Hematopoietic multipotent progenitor cell (in vitro differentiated cells): ENCODE data around the gene FAM53B. TPM values are rescaled to one million over a fixed set of nuclear protein-coding genes. Genes with fewer than 3 reads are reported as not detected.

ENCODE experiments used
- small RNA-seq: library from RNA; depleted of rRNA; stranded (forward); fragments of <200 nt; gene quantifications from one replicate; pipeline ENCODE3, GENCODE V24; 2012
- total RNA-seq: library from RNA; depleted of rRNA; stranded (reverse); fragments of >200 nt; gene quantifications from one replicate; pipeline ENCODE4 v1.2.3, GENCODE V29; 2012

Gene FAM53B
- total RNA-seq, 1 donor, result 32.9 TPM

Small RNA genes lying within 50 kb of the gene (small RNA-seq; reads per million reads assigned to genes)
- gene RF00019, result not detected

Other genes with a start within 250 kb of the FAM53B start
- 10.2 TPM for gene EEF1AKMT2, start 47.5 kb upstream of the FAM53B start, total RNA-seq
- gene ABRAXAS2, start 57.4 kb upstream of the FAM53B start, total RNA-seq, result 4.6 TPM
- 12.4 TPM for gene ZRANB1, start 197.7 kb upstream of the FAM53B start, total RNA-seq